T follicular helper cell (primary cell): ENCODE measurements around the gene ZP4.

Experiments
- DNase-seq: peaks from one replicate; pipeline ENCODE4 v3.0.0-alpha.2; 2020; ENCODE audit warnings: low read depth
- total RNA-seq, 2 experiments: gene quantifications; one replicate each; lab custom pipeline; 2026; lab: John Stamatoyannopoulos, UW

The ZP4 gene, protein sequence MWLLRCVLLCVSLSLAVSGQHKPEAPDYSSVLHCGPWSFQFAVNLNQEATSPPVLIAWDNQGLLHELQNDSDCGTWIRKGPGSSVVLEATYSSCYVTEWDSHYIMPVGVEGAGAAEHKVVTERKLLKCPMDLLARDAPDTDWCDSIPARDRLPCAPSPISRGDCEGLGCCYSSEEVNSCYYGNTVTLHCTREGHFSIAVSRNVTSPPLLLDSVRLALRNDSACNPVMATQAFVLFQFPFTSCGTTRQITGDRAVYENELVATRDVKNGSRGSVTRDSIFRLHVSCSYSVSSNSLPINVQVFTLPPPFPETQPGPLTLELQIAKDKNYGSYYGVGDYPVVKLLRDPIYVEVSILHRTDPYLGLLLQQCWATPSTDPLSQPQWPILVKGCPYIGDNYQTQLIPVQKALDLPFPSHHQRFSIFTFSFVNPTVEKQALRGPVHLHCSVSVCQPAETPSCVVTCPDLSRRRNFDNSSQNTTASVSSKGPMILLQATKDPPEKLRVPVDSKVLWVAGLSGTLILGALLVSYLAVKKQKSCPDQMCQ
- total RNA-seq = 0 reads per million in 2 experiments

DNA sequence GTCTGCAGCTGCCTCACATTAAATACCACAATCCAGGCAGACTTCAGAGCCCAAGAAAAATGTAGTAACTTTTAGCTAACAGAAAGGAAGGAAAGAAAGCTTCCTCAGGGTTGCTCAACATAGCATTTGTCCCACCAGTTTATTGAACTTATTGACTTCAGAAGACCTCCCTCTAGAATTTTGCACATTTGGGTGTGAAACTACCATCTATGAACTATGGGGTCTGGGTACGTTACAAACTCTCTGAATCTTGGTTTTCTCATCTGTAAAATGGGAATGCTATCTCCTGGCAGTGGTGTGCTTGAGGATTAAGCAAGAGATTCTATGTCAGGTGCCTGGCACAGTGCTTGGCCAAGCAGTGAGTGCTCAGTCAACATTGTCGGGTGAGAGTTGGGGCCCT, at the start of gene ZP4:
TSS of gene ZP4 (minus strand) at position 101 of the 400 bp plus-strand sequence. CDS start 287 bp downstream, outside the sequence.
- DNase-seq = no peak

DNA sequence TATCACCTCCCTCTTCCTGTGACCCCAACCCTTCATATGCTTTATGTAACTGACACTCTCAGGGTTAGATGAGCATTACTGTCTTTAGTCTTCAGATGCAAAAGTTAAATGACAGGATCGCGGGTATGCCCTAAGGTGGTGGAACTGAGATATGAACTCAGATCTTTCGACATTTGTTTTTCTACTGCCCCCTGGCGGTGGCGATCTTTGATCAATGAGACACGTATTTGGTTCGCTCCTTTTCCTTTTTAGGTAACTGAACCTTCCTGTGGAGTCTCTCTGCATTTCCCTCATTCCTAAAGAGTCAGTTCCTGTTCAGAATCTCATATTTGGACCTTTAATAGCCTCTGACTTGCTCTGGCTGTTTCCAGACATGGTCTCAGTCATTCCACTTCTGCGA, 47.8 kb upstream of the ZP4 start:
- DNase-seq = no peak

DNA sequence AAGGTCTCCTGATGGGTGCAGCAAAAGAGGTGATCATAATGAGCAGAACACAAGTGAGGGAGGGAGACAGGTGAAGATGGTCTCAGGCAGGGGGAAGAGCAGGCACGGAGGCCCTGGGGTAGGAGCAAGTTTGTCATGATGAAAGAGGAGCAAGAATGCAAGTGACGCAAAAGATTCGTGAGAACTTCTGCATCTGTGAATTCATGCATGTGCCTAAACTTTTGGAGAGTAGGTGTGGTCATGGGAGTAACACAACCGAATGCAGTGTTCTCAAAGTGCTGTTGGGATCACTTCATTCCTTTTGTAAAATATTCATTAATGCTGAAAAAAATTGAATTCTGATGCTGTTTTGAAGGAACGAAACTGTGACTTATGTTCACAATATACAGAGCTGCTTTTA, 47.3 kb upstream of the ZP4 start:
- DNase-seq = no peak

DNA sequence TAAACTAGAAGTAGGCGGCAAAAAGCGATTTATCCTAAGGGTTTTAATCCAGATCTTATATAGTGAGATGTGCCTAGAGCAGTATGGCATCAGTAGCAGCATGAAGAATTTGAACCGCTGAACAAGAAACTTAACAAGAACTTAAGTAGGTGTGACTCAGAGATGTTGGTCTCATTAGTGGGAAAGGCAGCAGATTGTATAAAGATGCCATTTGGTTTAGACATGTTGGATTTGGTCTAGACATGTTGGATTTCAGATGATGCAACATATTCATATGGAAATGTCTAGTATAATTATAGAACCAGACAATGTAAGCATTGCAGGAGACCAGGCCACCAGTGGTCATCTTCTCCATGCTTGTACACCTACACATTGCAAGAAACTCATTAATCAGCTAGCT, 42.1 kb upstream of the ZP4 start:
- DNase-seq = no peak

DNA sequence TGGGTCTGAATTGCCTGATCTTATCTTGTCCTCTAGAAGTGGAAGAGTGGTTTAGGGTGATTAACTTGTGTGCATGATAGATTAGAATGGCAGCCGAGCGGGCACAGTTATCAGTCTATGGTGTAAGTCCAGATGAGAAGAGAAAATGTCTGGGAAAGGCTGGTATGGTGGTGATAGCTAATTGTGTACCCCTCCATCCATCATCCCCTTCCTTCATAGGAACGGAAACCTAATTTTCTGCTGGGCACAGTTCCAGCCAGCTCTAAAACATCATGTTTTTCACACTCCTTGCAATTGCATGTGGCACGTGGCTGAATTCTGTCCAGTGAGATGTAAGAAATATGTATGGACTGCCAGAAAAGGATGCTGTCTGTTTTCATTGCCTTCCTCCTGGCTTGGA, 40.9 kb upstream of the ZP4 start:
- no peak for DNase-seq

DNA sequence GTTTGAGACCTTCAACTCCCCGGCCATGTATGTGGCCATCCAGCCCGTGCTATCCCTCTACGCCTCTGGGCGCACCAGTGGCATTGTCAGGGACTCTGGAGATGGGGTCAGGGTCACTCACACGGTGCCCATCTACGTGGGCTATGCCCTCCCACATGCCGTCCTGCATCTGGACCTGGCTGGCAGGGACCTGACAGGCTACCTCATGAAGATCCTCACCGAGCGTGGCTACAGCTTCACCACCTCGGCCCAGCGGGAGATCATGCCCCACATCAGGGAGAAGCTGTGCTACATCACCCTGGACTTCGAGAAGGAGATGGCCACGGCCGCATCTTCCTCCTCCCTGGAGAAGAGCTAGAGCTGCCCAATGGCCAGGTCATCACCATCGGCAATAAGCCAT, 36.5 kb upstream of the ZP4 start:
- DNase-seq = no peak

DNA sequence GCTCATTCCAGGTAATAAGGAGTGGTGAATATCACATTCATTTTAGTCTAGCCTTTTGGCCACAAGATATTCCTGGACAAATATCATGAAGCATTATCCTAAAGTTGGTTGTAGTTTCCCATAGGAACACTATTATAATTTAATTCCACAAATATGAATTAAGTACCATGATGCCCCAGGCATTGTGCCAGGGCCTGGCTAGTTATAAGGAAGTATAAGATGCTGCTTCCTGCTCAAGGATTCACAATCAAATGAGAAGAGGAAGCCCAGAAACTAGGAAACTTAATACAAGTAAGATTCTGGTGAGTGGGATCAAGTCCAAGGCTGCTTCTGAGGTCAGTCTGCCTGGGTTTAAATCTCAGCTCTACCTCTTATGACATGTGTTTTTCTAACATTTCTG, 30.6 kb upstream of the ZP4 start:
- no peak for DNase-seq

DNA sequence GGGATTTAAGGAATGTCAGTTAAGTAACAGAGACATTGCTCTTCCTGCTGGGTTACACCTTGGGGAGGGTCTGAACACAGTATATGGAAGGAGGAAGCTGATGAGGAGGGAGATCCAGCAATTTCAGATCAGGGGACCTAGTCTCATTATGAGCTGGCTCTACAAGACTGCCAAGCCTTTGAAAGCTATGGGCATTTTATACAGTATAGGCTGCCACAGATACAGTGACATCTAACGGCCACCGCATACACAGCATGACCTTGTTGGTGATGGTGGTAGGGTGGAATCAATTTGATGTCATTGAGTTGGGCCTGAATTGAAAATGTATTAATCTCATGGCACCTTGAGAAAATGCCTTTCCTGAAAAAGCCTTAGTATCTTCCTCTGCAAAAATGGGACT, 22.6 kb upstream of the ZP4 start:
- DNase-seq = no peak

DNA sequence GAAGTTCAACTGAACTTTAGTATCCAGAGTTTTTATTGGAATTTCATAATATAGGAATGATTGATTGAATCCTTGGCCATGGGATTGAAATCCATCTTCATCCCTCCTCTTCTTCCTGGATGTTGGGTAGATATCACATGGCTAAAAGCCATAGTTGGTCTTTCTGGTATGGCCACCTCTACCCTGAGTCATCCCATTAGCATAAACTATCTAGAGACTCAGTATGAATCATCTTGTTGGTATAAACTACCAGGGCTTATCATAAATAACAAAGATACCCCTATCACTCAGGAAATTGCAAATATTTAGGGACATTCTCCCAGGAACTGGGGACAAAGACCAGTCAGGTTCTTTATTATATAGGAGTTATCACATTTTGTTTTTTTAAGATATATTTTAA, 21.2 kb upstream of the ZP4 start:
- DNase-seq = no peak

DNA sequence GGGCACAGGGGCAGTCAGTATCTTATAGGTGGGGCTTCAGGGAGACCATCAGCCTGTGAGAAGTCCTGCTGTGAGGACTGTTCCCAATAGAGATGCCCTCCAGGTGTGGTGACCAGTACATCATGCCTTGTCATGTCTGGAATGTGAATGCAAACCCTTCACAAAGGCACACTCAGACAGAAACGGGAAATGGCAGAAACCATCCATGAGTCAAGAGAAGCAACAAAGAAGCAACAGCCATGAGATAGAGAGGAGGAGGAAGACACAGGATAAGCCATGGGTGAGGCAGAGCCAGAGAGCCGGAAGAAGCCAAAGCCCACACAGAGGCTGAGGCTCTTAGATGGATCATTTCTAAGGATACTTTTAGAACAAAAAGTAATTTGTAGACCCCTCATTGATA, 20.1 kb upstream of the ZP4 start:
- no peak for DNase-seq

DNA sequence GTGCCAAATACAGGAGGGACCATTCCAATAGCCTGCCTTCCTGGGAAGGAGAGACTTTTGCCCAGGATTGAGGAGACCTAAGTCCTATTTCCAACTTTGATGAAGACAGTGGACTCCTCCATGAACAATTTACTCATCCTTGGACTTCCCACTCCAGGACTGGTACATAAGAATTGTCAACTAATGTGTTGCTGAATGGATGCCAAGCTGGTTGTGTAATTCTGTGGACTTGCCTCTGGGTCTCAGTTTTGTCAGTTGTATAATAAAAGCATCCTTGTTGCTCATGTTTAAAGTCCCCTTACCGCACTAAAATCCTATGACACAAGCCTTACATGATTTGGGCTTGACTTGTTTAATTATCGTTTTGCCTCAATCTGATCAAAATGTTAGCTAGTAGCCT, 13.2 kb upstream of the ZP4 start:
- DNase-seq = no peak

DNA sequence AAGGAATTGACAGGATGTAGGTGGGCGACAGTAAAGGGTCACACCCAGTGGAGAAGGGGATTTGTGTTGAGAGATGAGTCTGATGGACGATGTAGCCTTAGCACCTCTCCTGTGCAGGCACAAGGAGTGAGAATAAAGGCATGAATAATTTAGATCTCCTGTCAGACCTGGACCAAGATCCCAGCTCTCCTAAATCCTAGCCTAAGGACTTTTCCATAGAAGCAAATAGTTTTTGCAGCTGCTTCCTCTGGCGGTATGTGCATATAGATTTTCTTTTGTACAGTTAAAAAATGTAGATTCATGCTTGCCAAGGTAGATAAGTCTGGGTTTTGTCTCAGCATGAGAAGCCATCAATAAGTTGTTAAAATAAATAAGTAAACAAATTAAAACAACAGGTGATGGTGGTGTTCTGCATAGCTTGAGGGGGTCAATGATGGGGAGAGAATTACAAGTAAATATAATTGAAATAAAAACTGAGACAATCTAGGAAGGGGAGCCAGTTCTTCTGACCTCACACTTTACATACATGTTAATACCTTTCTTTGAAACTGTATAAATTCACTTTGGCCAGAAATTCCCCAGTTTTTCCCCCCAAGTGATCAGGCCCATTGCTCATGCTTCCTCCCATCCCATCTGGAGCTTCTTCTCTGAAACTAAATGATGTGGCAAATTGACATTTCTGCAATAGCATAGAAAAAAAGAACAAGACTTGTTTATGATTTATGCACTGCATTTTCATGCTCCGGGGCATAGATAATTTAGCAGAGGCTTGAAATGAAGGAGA, 12.4 kb upstream of the ZP4 start:
- no peak for DNase-seq

DNA sequence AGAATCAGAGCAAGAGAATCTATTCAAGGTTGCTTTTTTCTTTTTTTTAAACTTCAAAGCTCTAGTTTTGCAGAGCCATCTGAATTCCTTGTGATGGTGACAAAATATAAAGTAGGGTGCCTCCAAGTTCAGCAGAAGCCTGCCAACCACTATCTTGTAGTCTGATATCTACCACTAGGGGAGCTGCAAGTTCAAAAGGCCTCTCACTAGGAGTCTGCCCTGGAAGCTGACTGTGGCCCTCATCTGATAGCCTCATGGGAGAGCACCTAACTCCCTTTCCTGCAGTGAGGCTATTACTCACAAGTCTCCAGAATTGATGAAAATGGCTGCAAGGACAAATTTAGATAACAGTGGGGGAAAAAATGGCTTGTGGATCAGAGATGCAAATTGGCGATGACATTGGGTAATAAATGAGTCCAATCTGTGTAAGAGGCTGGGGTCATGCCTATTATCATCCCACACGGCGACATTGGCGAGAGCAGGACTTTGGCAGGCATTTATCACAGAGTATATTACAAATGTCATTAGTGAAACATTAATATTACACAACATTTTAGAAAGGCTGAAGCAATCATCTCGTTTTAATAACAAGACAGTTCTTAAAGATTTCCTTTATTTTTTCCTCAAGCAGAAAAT, 10.7 kb upstream of the ZP4 start:
- DNase-seq = no peak

DNA sequence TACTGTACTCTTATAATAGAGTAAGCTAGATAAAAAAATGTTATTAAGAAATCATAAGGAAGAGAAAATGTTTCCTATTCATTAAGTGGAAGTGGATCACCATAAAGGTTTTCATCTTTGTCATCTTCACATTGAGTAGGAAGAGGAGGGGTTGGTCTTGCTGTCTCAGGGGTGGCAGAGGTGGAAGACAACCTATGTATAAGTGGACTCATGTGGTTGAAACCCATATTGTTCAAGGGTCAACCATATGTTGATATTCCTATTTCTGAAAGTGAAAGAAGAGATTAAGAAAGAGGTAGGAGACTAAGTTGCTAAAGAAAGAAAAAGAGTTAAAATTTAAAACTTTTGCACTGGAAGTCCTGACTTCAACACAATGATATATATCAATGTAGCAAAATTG, 4.9 kb upstream of the ZP4 start:
- DNase-seq = no peak

DNA sequence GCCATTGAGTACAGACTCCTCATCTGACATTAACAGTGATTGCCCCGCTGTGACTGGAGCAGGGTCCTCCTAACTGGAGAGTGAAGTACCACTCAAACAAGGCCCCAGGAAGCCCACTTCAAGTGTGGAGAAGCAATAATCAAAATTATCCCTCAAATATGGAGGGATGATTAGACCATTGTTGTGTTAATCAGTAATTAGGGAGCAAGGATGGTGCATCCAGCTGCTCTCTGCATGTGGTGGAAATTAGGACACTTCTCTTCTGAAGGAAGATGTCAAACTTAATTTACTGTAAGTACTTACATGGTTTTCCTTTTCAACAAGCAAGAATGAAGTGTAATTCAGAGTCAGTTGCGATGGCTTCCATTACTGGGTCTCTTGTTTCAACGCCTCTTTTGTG, 3.4 kb upstream of the ZP4 start:
- no peak for DNase-seq

DNA sequence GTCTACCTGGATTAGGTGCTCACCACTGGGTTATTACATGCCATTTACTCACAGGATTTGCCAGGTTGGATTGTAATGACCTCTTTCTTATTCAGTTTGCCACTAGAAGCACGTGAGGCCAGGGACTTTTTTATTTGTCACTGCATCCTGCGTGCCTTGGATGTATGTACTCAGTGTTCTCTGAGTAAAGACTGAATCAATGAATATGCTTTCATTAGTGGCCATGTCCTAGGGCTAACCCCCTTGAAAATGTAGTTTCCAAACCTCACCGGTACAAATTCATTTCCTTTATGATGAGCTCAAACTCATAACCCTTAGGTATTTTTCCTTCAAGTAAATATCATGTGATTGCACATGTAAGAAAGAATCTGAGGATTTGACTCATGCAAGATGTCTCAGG, 1.3 kb upstream of the ZP4 start:
- DNase-seq = no peak

DNA sequence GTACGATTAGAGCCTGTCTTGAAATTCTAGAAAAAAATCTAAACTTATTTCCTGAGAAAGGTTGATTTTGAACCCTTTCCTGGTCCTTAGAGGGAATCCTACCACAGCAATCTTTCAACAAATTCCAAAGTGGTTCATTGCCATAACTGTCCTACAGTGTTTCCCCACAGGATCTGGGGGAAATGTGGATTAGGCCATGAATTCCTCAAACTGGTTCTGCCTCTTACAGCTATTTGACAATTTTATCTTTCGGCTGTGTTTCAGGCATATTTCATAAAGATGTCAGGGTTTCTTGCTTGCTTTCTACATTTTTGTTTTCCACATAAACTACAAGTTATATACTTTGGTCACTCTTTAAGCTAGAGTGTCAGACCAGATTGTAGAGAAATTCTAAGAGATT, 544 bp upstream of the ZP4 start:
- no peak for DNase-seq

DNA sequence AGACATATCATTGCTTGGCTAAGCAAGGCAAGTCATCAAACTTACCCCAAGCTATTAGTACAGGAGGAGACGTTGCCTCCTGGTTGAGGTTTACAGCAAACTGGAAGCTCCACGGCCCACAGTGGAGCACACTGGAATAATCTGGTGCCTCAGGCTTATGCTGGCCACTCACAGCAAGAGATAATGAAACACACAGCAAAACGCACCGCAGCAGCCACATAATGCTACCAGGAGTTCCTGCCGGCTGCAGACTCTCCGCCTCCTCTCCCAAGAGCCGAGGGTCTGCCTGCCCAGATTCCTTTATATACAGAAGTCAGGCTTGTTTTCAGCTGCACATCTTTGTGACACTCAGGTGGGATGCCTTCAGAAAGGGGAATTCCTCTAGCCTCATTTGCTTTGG, 306 bp downstream of the ZP4 start:
- DNase-seq = no peak

DNA sequence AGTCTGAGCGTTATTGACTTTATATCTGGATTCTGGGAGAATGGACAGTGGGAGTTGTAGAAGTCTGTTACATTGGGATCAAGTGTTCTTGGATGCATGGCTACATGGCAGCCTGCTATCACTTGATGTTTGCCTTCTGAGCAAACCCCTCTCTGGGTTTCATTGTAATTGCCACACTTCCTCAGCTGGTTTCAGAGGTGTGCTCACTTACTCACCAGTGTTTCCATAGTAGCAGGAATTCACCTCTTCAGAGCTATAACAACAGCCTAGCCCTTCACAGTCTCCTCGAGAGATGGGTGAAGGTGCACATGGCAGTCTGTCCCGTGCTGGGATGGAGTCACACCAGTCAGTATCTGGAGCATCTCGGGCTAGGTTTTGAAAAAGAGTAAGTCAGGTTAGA, 2.6 kb downstream of the ZP4 start:
- DNase-seq = no peak

DNA sequence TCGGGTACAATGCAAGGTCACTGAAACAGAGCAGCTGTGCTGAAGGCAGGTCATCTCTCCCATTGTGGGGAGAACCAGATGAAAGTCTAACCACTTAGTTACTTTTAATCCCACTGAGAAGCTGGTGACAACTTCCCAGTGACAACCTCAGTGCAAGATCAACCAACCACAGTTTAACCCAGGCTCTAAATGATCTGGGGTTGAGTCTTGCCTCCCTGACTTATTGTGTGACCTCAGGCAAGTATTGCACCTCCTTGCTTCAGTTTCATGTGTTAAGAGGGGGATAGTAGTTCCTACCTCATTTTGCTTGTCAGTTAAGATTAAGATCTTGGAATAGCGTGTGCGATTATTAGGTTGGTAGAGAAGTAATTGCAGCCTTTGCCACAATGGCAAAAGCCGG, 3.2 kb downstream of the ZP4 start:
- no peak for DNase-seq

DNA sequence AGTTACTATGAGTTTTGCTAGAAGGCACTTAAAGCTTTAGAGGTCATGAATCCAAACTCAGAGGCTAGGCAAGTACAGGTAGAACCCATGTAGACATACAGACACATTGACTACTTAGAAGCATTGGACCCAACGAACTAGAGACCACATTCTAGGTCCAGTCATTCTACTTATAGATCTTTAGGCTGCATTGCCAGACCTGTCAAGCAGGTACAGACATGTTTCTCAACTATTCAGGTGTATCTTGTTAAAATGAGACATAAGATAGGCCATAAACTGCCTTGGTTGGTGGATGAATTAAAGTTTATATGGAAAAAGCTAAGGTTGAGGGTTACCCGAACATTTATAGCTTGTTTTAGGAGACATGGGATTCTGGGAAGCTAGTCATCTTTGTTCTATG, 6.5 kb downstream of the ZP4 start:
- no peak for DNase-seq

DNA sequence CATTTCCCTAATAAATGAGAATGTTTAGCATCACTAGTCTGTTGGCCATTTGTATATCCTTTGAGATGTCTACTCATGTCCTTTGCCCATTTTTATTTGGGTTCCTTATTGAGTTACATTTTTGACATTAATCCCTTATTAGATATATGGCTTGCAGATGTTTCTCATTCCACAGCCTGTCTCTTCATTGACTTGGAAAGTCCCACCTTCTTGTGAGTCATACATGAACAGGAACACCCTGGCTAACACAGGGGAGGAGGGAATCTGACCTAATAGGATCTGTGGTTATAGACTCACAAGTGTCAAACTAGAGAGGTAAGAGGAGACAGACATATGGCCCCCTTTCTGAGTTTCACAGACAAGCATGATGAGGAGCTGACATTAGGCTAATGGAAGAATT, 11.5 kb downstream of the ZP4 start:
- DNase-seq = no peak

DNA sequence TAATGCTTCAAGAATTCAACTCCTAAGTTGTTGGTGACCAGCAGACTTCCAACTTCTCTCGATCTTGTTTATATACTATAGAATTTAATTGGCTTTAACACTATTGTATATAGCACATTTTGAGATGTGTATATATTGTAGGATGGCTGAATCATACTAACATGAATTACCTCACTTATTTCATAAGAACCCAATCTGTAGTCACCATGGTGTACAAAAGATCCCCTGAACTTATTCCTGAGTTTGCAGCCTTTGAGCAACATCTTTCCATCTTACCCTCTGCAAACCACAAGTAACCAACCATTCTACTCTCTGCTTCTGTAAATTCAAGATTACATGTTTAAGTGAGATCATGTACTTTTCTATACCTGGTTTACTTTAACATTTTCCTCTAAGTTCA, 12.3 kb downstream of the ZP4 start:
- DNase-seq = no peak
